GM15510 (cell line): ENCODE results near the gene LPP.

ENCODE experiments used
- POLR2A ChIP-seq: IDR thresholded peaks from 3 replicates; pipeline ENCODE4 v1.6.1; 2011; ENCODE audit warnings: borderline replicate concordance; ENCODE audit not compliant: insufficient read length; ENCODE audit errors: extremely low read depth

Gene LPP

DNA sequence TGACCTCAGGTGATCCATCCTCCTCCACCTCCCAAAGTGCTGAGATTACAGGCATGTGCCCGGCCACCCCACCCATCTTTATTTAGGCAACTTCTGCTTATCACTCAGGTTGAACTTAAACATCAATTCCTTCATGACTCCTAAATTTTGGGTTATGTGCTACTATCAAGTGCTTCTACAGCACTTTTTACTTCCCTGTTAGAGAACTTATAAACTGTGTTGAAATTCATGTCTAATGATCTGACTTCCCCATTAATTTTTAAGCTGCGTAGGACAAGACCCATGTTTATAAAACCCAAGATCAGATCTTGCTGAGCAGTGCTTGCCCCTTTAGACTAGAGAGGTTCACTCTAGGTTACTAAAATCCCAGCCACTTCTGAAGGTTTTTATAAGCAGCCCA, 751.6 kb downstream of the LPP start:
- no peak for TF ChIP-seq POLR2A

DNA sequence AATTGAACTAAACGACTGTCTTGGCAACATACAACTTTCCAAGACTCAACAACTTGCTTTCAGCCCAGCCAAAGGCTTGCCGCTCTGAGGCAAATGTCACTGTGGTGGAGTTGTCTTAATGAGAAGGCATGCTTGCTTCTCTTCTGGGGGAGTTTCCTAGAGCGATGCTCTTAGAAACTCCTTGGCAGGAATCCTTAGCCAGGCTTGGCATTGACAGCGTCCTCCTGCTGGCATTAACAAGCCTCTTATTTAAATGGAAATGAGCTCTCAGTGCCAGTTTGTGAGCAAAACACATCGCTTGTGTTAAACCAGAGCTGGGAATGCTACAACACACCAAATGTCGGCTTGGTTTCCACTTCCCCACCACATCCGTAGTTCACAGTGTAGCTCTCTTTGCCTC, 752.3 kb downstream of the LPP start:
- TF ChIP-seq POLR2A = no peak

DNA sequence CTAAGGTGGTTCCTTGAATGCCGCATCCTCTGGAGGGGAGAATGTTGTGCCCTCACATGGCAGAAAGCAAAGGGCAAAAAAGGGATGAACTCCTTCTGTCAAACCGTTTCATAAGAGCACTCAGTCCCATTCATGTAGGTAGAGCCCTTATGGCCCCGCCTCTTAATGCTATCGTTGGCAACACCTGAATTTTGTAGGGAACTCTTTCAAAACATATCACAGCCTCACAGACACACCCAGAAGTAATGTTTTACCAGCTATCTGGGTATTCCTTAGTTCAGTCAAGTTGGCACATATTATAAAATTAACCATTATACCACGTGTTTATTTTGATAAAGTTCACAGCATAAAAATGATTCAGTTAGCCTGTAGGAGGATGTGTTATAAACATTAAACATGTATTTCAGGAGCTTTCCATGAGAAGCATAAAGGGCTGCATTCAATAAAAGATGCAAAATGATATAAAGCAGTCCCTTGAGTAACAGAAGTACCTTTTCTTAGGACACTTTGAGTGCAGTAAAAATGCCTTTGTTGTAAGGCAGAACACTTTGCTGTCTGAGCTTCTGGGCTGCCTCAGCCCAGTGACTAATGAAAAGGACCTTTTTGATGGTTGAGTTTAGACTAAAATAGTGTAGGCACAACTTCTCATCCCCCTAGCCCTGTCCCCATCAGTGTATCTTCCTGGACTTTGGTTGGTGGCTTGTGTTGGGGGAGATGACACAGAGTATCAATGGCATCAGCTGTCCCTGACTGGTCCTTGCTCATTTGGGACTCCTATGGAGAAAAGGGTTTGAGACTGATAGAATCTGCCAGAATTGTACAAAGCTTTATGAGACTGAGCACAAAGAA, 754.3 kb downstream of the LPP start:
- TF ChIP-seq POLR2A = no peak

DNA sequence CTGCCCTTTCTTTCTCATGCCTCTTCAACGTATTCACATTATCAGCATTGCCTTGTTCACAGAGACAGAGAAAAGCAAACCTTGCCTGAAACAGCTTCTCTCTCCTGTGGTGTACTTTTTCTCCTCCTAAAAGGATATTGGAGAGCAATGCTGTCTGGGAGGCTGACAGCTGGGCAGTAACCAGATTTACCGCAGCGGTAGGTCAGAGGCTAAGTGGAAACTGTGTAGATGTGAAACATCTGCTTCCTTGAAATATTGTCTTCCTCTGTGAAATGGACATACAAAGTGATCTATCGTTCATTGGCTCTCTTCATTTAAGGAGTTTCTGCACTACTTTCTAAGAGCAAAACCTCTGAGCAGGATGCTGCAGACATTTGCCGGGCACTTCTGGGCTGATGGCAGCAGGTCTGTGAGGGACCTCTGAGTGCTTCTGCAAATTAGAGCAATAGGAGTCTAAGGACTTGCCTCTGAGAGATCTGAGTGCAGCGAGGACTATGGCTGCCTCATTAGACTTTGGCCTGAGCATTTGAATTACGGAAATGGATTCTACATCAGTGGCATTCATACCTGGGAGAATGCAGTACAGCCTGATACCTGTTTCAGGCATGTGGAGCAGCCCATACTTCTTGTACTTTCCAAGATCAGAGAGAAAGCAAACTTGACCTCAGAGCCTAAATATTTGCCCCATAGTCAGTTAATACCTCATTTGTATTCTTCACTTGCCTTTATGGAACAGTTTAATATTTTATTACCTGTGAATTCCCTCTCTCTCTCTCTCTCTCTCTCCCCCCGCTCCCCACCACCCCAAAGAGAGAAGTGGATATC, 757.3 kb downstream of the LPP start:
- TF ChIP-seq POLR2A = no peak

DNA sequence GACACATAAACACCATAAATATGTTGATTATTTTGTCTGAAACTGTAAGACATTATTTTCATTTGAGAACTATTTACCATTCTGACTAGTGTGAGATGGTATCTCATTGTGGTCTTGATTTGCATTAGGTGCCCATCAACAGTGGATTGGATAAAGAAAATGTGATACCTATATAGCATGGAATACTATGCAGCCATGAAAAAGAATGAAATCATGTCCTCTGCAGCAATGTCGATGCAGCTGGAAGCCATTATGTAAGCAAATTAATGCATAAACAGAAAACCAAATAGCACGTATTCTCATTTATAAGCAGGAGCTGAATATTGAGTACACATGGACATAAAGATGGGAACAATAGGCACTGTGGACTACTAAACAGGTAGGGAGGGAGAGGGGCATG, 759.1 kb downstream of the LPP start:
- no peak for TF ChIP-seq POLR2A

DNA sequence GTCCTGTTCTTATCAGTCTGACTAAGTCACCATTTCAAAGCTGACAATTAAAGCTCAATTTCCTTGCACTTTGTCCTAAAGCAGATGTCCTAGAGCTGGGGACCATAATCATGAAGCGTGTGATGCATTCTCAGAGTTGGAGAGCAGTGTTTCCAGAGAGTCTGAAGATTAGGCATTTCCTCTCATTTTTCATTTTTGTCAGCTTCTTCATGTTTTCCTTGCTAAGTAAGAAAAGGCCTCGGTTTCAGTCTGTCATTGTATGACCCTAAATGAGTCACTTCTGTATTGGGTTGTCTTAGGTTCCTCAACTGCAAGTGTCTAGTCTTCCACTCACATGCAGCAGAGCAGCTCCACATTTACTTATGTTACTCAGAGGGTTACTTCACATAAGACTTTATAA, 760.6 kb downstream of the LPP start:
- no peak for TF ChIP-seq POLR2A

DNA sequence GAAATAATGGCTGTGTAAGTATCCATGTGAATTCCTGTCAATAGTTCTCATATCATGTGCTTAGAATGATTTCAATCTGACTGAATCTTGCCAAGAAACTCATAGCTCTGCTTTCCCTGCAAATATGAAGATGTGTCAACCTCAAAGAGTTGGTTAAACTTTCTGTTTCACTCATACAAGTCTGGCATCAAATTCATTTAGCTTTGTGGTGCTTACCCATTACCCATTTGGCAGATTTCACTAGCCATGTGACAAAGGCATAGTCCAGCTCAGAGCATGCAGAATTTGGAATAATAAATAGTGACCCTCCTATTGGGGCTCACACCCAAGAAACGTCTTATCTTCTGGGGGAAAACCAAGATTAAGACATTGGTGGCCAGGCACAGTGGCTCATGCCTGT, 761.2 kb downstream of the LPP start:
- no peak for TF ChIP-seq POLR2A

DNA sequence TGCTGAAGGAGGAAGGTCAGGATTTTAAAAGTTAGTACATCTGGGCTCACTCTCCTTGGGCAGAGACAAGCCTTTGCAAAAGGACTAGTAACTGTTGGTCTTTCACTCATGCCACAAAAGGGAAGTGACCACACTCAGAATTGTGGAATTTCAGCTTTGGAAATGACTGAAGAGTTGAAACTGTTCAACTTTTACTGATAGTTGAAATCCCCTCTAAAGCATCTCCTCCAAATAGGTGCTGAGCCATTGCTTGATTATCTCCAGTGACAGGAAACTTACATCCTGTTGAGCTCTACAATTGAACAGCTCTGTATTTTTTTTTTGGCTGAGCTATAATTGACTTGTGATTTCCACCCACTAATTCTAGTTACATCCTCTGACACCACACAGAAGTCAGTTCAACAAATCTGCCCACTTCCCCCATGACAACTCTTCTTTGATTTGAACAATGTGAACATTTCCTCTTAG, 763.0 kb downstream of the LPP start:
- no peak for TF ChIP-seq POLR2A

DNA sequence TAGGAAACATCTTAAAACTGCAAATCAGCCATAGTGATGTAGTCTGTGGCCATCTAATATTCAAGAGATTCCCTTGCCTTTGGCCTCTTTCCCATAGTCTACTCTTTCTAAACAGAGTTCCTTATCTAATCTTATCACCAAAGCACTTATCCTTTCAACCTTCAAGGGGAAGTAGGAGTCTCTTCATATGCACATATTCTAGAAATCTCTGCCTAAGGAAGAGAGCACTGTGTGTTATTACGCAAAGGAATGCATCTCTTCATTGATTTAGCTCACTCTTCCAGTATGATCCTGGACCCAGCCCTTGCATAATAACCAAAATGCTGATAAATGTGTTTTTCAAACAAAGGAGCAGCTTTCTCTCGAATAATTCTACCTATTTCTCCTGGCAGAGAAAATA, 764.1 kb downstream of the LPP start:
- TF ChIP-seq POLR2A = no peak

DNA sequence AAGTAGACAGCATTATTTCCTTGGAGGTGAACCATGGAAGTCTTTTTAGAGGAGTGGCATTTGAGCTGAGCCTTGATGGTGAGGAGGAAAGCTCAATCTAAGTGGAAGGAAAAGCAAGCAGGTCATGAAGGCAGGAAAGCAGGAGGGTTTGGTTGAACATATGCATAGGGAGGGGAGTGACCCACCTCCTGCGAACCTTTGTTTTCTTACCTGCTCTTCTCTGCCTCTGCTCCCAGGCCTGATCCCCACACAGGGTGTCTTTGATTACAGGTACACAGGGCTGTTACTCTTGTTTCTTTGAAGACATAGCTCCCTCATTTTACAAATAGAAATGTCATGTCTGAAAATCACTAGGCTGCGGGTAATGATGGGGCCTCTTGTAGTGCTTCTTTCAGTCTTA, 769.7 kb downstream of the LPP start:
- no peak for TF ChIP-seq POLR2A

DNA sequence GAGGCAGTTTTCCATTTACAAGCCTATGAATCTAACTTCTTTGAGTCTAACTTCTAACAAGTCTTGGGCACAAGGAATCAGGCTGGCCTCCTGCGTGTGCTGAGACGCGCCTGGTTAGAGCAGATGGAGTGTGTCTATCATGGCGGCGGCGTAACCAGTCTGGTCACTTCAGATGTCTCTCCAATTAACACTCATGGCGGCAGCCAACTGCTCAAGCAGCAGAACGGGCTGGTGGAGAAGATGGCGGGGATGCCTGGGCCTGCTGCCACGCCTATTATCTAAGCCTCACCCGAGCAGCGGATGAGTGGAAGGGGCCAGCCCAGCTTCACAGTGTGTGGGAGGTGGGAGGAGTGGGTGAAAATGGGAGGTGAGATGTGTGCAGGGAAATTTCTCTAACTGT, 771.4 kb downstream of the LPP start:
- TF ChIP-seq POLR2A = no peak

DNA sequence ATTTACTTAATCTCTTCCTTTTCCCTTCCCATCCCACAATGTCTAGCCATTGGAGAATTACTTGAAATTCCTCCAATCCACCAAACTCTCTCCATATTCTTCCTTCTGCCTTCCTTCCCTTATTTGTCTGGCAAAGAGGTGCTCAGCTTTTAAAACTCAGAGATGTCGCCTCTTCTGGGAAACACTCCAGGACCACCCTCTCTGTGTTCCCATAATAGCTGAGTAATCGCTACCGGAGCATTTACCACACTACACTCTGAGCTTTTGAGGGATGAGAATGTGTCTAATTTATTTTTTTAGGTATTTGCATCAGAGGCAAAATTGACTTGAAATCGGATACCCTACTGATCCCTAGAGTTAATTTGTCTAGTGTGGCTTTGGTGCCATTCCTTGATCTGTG, 772.2 kb downstream of the LPP start:
- TF ChIP-seq POLR2A = no peak

DNA sequence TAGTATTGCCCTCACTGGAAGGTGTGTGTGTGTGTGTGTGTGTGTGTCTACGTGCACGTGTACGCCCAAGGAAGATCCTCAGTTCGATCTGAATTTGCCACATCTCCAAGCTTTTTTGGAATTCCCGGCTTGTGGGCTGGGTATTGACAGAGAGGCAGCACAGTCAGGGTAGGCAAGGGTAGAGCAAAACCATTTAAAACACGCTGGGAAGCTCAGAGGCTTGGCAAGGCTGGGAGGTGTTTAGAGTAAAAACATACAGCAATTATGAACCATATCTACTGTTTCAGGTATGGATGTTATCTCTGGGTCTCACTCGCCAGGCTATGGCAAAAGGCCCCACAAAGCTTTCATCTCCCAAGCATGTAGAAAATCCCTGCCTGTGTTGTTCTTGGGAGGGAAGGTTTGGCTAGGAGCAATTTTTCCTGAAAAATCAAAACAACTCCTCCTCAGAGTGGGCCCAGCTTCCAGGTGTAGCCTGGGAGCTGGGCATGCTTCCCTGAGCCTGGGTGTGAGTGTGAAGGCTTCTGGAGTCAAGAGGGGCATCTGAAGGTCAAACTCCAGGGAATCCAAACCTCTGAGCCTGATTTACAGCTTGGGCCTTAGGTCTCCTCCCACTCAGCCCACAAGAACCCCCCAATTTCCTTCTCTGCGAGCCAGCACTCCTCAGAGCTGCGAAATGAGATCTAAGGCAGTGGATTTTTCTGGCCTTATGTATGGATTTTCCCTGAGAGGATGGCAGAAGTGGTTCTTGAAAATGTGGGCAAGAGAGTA, 773.0 kb downstream of the LPP start:
- no peak for TF ChIP-seq POLR2A

DNA sequence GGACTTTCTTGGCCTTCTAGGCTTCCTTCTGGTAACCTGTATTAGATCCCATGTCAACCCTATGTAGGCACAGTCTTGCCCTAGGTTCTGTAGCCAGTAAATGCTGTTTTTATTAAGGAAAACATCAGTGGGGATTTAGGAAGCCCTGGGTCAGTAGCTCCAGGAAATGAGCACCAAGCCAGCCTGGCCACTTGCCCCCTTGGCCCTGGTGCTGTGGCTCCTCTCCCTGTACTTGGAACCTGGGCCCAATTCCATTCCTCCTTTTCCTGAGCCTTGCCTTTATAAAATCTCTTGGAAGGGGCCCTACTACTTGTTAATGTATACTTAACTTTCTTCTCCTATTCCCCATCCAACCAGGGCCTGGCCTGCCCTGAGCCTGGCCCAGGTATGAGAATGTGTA, 774.0 kb downstream of the LPP start:
- no peak for TF ChIP-seq POLR2A

DNA sequence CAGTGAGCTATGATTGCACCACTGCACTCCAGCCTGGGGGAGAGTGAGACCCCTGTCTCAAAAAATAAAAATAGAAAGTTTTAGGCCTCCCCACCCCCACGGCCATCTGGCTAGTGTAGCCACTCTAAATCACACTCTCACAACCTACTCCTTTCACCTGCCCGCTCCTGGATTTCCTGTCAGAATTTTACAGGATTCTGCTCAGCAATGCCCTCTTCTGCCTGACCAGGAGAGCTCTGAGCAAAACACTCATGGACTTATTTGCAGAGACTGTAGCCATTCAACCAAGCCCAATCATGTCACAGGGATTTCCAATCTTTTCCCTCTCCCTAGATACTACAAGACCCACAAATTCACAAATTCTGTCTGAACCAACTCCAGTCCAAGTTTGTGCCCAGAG, 775.2 kb downstream of the LPP start:
- no peak for TF ChIP-seq POLR2A
